ENCODE data around the gene COX4I2. TPM values are rescaled to one million over a fixed set of nuclear protein-coding genes. Genes with fewer than 3 reads are reported as not detected.
A peak's percentile ranks its signal among the peaks of the same experiment; 100 is the strongest.
"Not testable (repeated sequence)": the region's sequence is repeated elsewhere in the genome, so short reads cannot be mapped to it uniquely, and the experiment has no call there.

Gene COX4I2
- total RNA-seq, 1 experiment from 2014 or later, result not detected

GRCh38 chr20:31595654-31596411 is 41.9 kb upstream of the COX4I2 start:
- Mint-ChIP-seq H3K36me3 (no peaks in the 10 kb centered on the region), H3K4me3 (peak overlapping the region; percentile 20; the same call in 1 of the 2 replicates), H3K27ac (peak overlapping the region; percentile 88), H3K4me1 (peaks cover 45% of the 10 kb centered on the region), H3K9me3 (no peaks in the 10 kb centered on the region), H3K27me3 (ENCODE audit: low read depth) (no peaks in the 10 kb centered on the region)
- ChIA-PET POLR2A (interaction anchor here (0.5 to 2.9 kb wide), 6 partner anchors 9 to 23 kb away, joined by 3 to 20 read pairs (median 10); partner anchors contain the start of gene ID1), CTCF (interaction anchor here (0.6 to 5.7 kb wide), 16 partner anchors 9 to 422 kb away, joined by 3 to 62 read pairs (median 5); partner anchors contain the start of gene ID1)
- DNase-seq (ENCODE audit: low spot score) (peak; percentile 75), ATAC-seq (peak; percentile 79)
- TF ChIP-seq ZNF232 (CRISPR knock-in tag; IDR thresholded peaks at IDR 0.05) (peak; percentile 54; the same call in 1 of the 2 replicates), NFE2L1 (CRISPR knock-in tag; IDR thresholded peaks at IDR 0.05) (no peak), GTF2I (CRISPR knock-in tag; conservative IDR thresholded peaks at IDR 0.05) (peak; percentile 96), USF1 (CRISPR knock-in tag; IDR thresholded peaks at IDR 0.05) (peak; percentile 86), EMX1 (CRISPR knock-in tag; IDR thresholded peaks at IDR 0.05) (0 out of 2 replicates have a peak, but pooled peaks have one; percentile 21), USF2 (CRISPR knock-in tag; IDR thresholded peaks at IDR 0.05) (peak; percentile 88)

- H3K4me3 Mint-ChIP-seq; H3K36me3 Mint-ChIP-seq; H3K27me3 Mint-ChIP-seq (ENCODE audit: low read depth); H3K9me3 Mint-ChIP-seq; ATAC-seq; DNase-seq (ENCODE audit: low spot score): not testable (repeated sequence)
- 0 out of 2 replicates have a peak, but pooled peaks have one; percentile 7 for TF ChIP-seq FOXK1 (CRISPR knock-in tag; IDR thresholded peaks at IDR 0.05)
- CTCF ChIA-PET, result interaction anchor here (0.9 to 5.7 kb wide), 16 partner anchors 9 to 421 kb away, joined by 3 to 62 read pairs (median 6); partner anchors contain the start of gene ID1
- H3K4me1 Mint-ChIP-seq, result peaks cover 41% of the 10 kb centered on the region
- POLR2A ChIA-PET, result interaction anchor here (1.3 to 2.9 kb wide), 4 partner anchors 8 to 23 kb away, joined by 7 to 20 read pairs (median 16); partner anchors contain the start of gene ID1
- H3K27ac Mint-ChIP-seq, result peak overlapping the region; percentile 88
Measured at GRCh38 chr20:31596412-31596715, 41.3 kb upstream of the COX4I2 start.

GRCh38 chr20:31596831-31597480 is 40.8 kb upstream of the COX4I2 start:
- DNase-seq (ENCODE audit: low spot score), result no peak
- ATAC-seq, result no peak
- Mint-ChIP-seq H3K4me1 (peaks cover 38% of the 10 kb centered on the region), H3K27me3 (ENCODE audit: low read depth) (no peaks in the 10 kb centered on the region), H3K27ac (peak overlapping the region; percentile 60), H3K9me3 (no peaks in the 10 kb centered on the region), H3K4me3 (no peak overlapping the region), H3K36me3 (no peaks in the 10 kb centered on the region)
- POLR2A ChIA-PET, result interaction anchor here (2.0 to 2.9 kb wide), 2 partner anchors 12 to 24 kb away, joined by 12 to 19 read pairs; no protein-coding TSS in a partner anchor
- TF ChIP-seq EMX1 (CRISPR knock-in tag; IDR thresholded peaks at IDR 0.05) (no peak), SMAD4 (CRISPR knock-in tag; IDR thresholded peaks at IDR 0.05) (no peak), PRDM15 (CRISPR knock-in tag; IDR thresholded peaks at IDR 0.05) (no peak), GTF2I (CRISPR knock-in tag; conservative IDR thresholded peaks at IDR 0.05) (0 out of 2 replicates have a peak, but pooled peaks have one; percentile 75), ZNF138 (CRISPR knock-in tag; conservative IDR thresholded peaks at IDR 0.05) (no peak), ZNF416 (CRISPR knock-in tag; IDR thresholded peaks at IDR 0.05) (no peak), CREM (CRISPR knock-in tag; IDR thresholded peaks at IDR 0.05) (no peak), ETV6 (CRISPR knock-in tag; IDR thresholded peaks at IDR 0.05) (no peak)
- CTCF ChIA-PET, result interaction anchor here (0.9 to 5.7 kb wide), 14 partner anchors 8 to 421 kb away, joined by 3 to 62 read pairs (median 5); partner anchors contain the start of gene ID1
